CD8-positive, alpha-beta memory T cell (primary cell): ENCODE data around the gene TSPYL1. TPM values are rescaled to one million over a fixed set of nuclear protein-coding genes. Genes with fewer than 3 reads are reported as not detected.
"Not testable (repeated sequence)": the region's sequence is repeated elsewhere in the genome, so short reads cannot be mapped to it uniquely, and the experiment has no call there.

Experiments
- CTCF ChIA-PET: fragments of 350-600 bp; sonication (Branson Sonifier 250); formaldehyde crosslinking; loops from one replicate; lab custom pipeline; 2021; ENCODE audit warnings: antibody characterized with exemption; lab: Charles Lee
- POLR2A ChIA-PET: fragments of 350-600 bp; sonication (Branson Sonifier 250); formaldehyde crosslinking; loops from one replicate; lab custom pipeline; 2021; ENCODE audit warnings: antibody characterized with exemption; lab: Charles Lee
- DNase-seq, 5 donors: peaks; one replicate each; pipeline versions ENCODE4 v3.0.0 to v3.0.0-alpha.2; 2020 to 2022; ENCODE audit warnings: mixed read lengths in 1 of 5
- H3K27ac ChIP-seq: one replicate; pipeline ENCODE4 v1.7.0; 2013; ENCODE audit warnings: low read depth, mild to moderate bottlenecking, low read length, moderate library complexity
- H3K27me3 ChIP-seq: 2 replicates; pipeline ENCODE4 v1.7.0; 2013; ENCODE audit warnings: low read length, mild to moderate bottlenecking; ENCODE audit not compliant: insufficient read depth, poor library complexity, severe bottlenecking
- H3K36me3 ChIP-seq: 2 replicates; pipeline ENCODE4 v1.7.0; 2013; ENCODE audit warnings: mild to moderate bottlenecking, low read length, moderate library complexity; ENCODE audit not compliant: insufficient read depth
- H3K4me1 ChIP-seq: 2 replicates; pipeline ENCODE4 v1.7.0; 2013; ENCODE audit warnings: mild to moderate bottlenecking, low read length, moderate library complexity; ENCODE audit not compliant: insufficient read depth
- H3K4me3 ChIP-seq: 2 replicates; pipeline ENCODE4 v1.7.0; 2013; ENCODE audit warnings: mild to moderate bottlenecking, low read length
- H3K9me3 ChIP-seq: 2 replicates; pipeline ENCODE4 v1.7.0; 2013; ENCODE audit warnings: mild to moderate bottlenecking, low read length
- H3K27ac Mint-ChIP-seq, 8 donors: one replicate each; pipeline ENCODE4 v1.8.0; 2020 to 2021; ENCODE audit warnings: mixed read lengths in 8 of 8, mild to moderate bottlenecking in 6 of 8, inconsistent platforms in 3 of 8, moderate library complexity in 3 of 8
- H3K27me3 Mint-ChIP-seq, 2 donors: one replicate each; pipeline ENCODE4 v1.8.0; 2020 to 2021; ENCODE audit warnings: mixed read lengths in 2 of 2, mild to moderate bottlenecking in 1 of 2, moderate library complexity in 1 of 2
- H3K36me3 Mint-ChIP-seq, 3 donors: one replicate each; pipeline ENCODE4 v1.8.0; 2020 to 2021; ENCODE audit warnings: mixed read lengths in 3 of 3, inconsistent platforms in 1 of 3, mild to moderate bottlenecking in 1 of 3
- H3K4me1 Mint-ChIP-seq, 3 donors: one replicate each; pipeline ENCODE4 v1.8.0; 2020 to 2021; ENCODE audit warnings: mixed read lengths in 3 of 3, inconsistent platforms in 1 of 3, mild to moderate bottlenecking in 1 of 3
- H3K4me3 Mint-ChIP-seq, 7 donors: one replicate each; pipeline ENCODE4 v1.8.0; 2020 to 2021; ENCODE audit warnings: mixed read lengths in 7 of 7, mild to moderate bottlenecking in 6 of 7, moderate library complexity in 4 of 7, inconsistent platforms in 2 of 7
- H3K9me3 Mint-ChIP-seq, 5 donors: one replicate each; pipeline ENCODE4 v1.8.0; 2020 to 2022; ENCODE audit warnings: mixed read lengths in 5 of 5, mild to moderate bottlenecking in 3 of 5, moderate library complexity in 2 of 5, inconsistent platforms in 1 of 5
- polyA plus RNA-seq: library from polyadenylated mRNA; unstranded; fragments of 300-500 nt; fragmentation: Illumina TruSeq; gene quantifications from one replicate; pipeline ENCODE4 v1.2.3, GENCODE V29; 2021
- total RNA-seq, 2 experiments: library from RNA; stranded (reverse); gene quantifications; one replicate each; pipeline ENCODE4 v1.2.3, GENCODE V29; 2021

TSPYL1 gene
- total RNA-seq, result 10 to 100 TPM; 56.6 to 57.4 TPM
- 50.5 TPM for polyA plus RNA-seq

GRCh38 chr6:116279232-116280160 lies at the start of gene TSPYL1:
TSS of gene TSPYL1 (minus strand) at chr6:116279930. CDS start at chr6:116279830, 100 bp downstream.
- POLR2A ChIA-PET, result interaction anchor here (0.7 to 3.5 kb wide), 13 partner anchors 9 to 402 kb away, joined by 3 to 39 read pairs (median 5); partner anchors contain the start of genes KPNA5, NT5DC1, RWDD1 and TSPYL4

GRCh38 chr6:116329156-116329555 lies 49.4 kb upstream of the TSPYL1 start:
- Histone ChIP-seq H3K4me3 (no peak overlapping the region), H3K27ac (no peak overlapping the region), H3K9me3 (no peaks in the 10 kb centered on the region), H3K27me3 (no peaks in the 10 kb centered on the region), H3K4me1 (no peaks in the 10 kb centered on the region), H3K36me3 (no peaks in the 10 kb centered on the region)
- CTCF ChIA-PET, result no interaction called here
- H3K36me3 Mint-ChIP-seq, result peaks cover 0 to 7% (median 5%) of the 10 kb centered on the region in 3 donors
- peaks cover 0 to 3% (median 0%) of the 10 kb centered on the region in 3 donors for H3K4me1 Mint-ChIP-seq
- POLR2A ChIA-PET, result no interaction called here
- no peak overlapping the region for H3K27ac Mint-ChIP-seq
- peaks cover 0 to 3% (median 2%) of the 10 kb centered on the region in 5 donors for H3K9me3 Mint-ChIP-seq
- H3K27me3 Mint-ChIP-seq, result no peaks in the 10 kb centered on the region
- no peak overlapping the region for H3K4me3 Mint-ChIP-seq
- DNase-seq, result no peak

More at GRCh38 chr6:116279232-116280160, at the start of gene TSPYL1:
- peak; percentile 89 to 98 (median 96) for DNase-seq
- Mint-ChIP-seq H3K4me1 (peaks cover 52 to 65% (median 64%) of the 10 kb centered on the region in 3 donors), H3K27ac (peak within 1 kb of the TSS; percentile 98 to 100 (median 100)), H3K9me3 (peaks cover 0 to 2% (median 0%) of the 10 kb centered on the region in 5 donors), H3K4me3 (peak within 1 kb of the TSS; percentile 91 to 99 (median 98)), H3K27me3 (no peaks in the 10 kb centered on the region), H3K36me3 (peaks cover 22 to 50% (median 27%) of the 10 kb centered on the region in 3 donors)
- Histone ChIP-seq H3K4me1 (peaks cover 57% of the 10 kb centered on the region), H3K36me3 (peaks cover 12% of the 10 kb centered on the region), H3K9me3 (no peaks in the 10 kb centered on the region), H3K27ac (peak within 1 kb of the TSS; percentile 100), H3K4me3 (peak within 1 kb of the TSS; percentile 90), H3K27me3 (no peaks in the 10 kb centered on the region)
- CTCF ChIA-PET, result interaction anchor here (1.3 to 4.2 kb wide), 7 partner anchors 8 to 292 kb away, joined by 4 to 29 read pairs (median 5); partner anchors contain the start of genes RWDD1 and TSPYL4

GRCh38 chr6:116328528-116328903 lies 48.8 kb upstream of the TSPYL1 start:
- Mint-ChIP-seq H3K36me3 (peaks cover 0 to 5% (median 4%) of the 10 kb centered on the region in 3 donors), H3K4me3 (no peak overlapping the region), H3K27ac (no peak overlapping the region), H3K27me3 (no peaks in the 10 kb centered on the region), H3K4me1 (no peaks in the 10 kb centered on the region), H3K9me3 (peaks cover 0 to 3% (median 2%) of the 10 kb centered on the region in 5 donors)
- Histone ChIP-seq H3K4me3 (no peak overlapping the region), H3K36me3 (no peaks in the 10 kb centered on the region), H3K27ac (no peak overlapping the region), H3K9me3 (no peaks in the 10 kb centered on the region), H3K4me1 (no peaks in the 10 kb centered on the region), H3K27me3 (no peaks in the 10 kb centered on the region)
- CTCF ChIA-PET, result no interaction called here
- POLR2A ChIA-PET, result no interaction called here
- DNase-seq, result no peak

- Histone ChIP-seq H3K4me3 (no peak overlapping the region), H3K36me3 (no peaks in the 10 kb centered on the region), H3K9me3 (no peaks in the 10 kb centered on the region), H3K27ac (no peak overlapping the region), H3K4me1 (no peaks in the 10 kb centered on the region), H3K27me3 (no peaks in the 10 kb centered on the region)
- peaks cover 0 to under 1% (median 0%) of the 10 kb centered on the region in 5 donors for H3K9me3 Mint-ChIP-seq
- peaks cover 0 to 3% (median under 1%) of the 10 kb centered on the region in 3 donors for H3K36me3 Mint-ChIP-seq
- ChIA-PET POLR2A (no interaction called here), CTCF (no interaction called here)
- no peak overlapping the region for H3K4me3 Mint-ChIP-seq
- DNase-seq, result no peak
- H3K27ac Mint-ChIP-seq, result no peak overlapping the region
- no peaks in the 10 kb centered on the region for H3K27me3 Mint-ChIP-seq
- no peaks in the 10 kb centered on the region for H3K4me1 Mint-ChIP-seq
These were observed 48.2 kb upstream of the TSPYL1 start for GRCh38 chr6:116327803-116328527.

- Mint-ChIP-seq H3K36me3 (peaks cover 0 to 3% (median 0%) of the 10 kb centered on the region in 3 donors), H3K4me3 (no peak overlapping the region), H3K9me3 (no peaks in the 10 kb centered on the region), H3K27ac (no peak overlapping the region), H3K4me1 (no peaks in the 10 kb centered on the region), H3K27me3 (no peaks in the 10 kb centered on the region)
- no peak overlapping the region for H3K27ac ChIP-seq
- no peaks in the 10 kb centered on the region for H3K27me3 ChIP-seq
- ChIA-PET CTCF (no interaction called here), POLR2A (no interaction called here)
- no peaks in the 10 kb centered on the region for H3K9me3 ChIP-seq
- H3K4me3 ChIP-seq, result no peak overlapping the region
- H3K36me3 ChIP-seq, result no peaks in the 10 kb centered on the region
- no peaks in the 10 kb centered on the region for H3K4me1 ChIP-seq
- DNase-seq, result no peak
These were observed 47.3 kb upstream of the TSPYL1 start for GRCh38 chr6:116326996-116327395.

GRCh38 chr6:116326181-116326671 lies 46.5 kb upstream of the TSPYL1 start:
- Mint-ChIP-seq H3K4me3 (no peak overlapping the region), H3K27ac (peak overlapping the region in 1 of 8 donors; percentile 28), H3K36me3 (peaks cover 0 to 3% (median 0%) of the 10 kb centered on the region in 3 donors), H3K4me1 (no peaks in the 10 kb centered on the region), H3K9me3 (no peaks in the 10 kb centered on the region), H3K27me3 (no peaks in the 10 kb centered on the region)
- DNase-seq, result no peak
- no peaks in the 10 kb centered on the region for H3K4me1 ChIP-seq
- no peaks in the 10 kb centered on the region for H3K36me3 ChIP-seq
- no peak overlapping the region for H3K27ac ChIP-seq
- POLR2A ChIA-PET, result no interaction called here
- H3K4me3 ChIP-seq, result no peak overlapping the region
- CTCF ChIA-PET, result no interaction called here
- no peaks in the 10 kb centered on the region for H3K9me3 ChIP-seq
- no peaks in the 10 kb centered on the region for H3K27me3 ChIP-seq

GRCh38 chr6:116325634-116326132 lies 46.0 kb upstream of the TSPYL1 start:
- H3K27ac Mint-ChIP-seq, result peak overlapping the region in 1 of 8 donors; percentile 59
- H3K27me3 Mint-ChIP-seq, H3K9me3 ChIP-seq, H3K4me1 ChIP-seq, H3K36me3 ChIP-seq, H3K9me3 Mint-ChIP-seq, DNase-seq, H3K36me3 Mint-ChIP-seq, H3K4me3 ChIP-seq, H3K27me3 ChIP-seq, POLR2A ChIA-PET, H3K4me1 Mint-ChIP-seq, H3K27ac ChIP-seq, CTCF ChIA-PET, H3K4me3 Mint-ChIP-seq: not testable (repeated sequence)
